Measurements from ENCODE around the gene ZC3H13.

ZC3H13 gene

DNA sequence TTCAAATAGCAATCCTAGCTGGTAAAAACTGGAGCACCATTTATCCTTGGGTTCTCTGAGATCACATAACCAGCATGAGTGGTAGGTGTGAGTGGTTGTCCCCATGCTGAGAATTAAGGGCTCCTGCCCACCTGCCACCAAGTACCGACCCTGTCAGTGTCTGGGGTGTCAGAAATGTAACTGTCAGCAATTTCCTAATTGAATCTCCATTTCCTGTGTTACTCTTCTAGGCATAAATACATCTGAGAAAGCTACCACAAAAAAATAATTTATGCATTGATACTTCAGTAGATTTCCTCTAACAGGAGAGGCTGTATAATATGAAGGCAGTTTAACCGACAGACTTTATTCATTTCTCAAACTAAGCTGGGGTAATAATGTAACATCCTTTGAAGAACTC, 27.2 kb upstream of the ZC3H13 start:
- TF ChIP-seq EZH2phosphoT487 (IDR thresholded peaks at IDR 0.05; ENCODE audit: borderline replicate concordance): no peak
- TF ChIP-seq, protein P1, sequence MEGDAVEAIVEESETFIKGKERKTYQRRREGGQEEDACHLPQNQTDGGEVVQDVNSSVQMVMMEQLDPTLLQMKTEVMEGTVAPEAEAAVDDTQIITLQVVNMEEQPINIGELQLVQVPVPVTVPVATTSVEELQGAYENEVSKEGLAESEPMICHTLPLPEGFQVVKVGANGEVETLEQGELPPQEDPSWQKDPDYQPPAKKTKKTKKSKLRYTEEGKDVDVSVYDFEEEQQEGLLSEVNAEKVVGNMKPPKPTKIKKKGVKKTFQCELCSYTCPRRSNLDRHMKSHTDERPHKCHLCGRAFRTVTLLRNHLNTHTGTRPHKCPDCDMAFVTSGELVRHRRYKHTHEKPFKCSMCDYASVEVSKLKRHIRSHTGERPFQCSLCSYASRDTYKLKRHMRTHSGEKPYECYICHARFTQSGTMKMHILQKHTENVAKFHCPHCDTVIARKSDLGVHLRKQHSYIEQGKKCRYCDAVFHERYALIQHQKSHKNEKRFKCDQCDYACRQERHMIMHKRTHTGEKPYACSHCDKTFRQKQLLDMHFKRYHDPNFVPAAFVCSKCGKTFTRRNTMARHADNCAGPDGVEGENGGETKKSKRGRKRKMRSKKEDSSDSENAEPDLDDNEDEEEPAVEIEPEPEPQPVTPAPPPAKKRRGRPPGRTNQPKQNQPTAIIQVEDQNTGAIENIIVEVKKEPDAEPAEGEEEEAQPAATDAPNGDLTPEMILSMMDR (conservative IDR thresholded peaks at IDR 0.05; ENCODE audit: low read length): no peak
- Histone ChIP-seq H4K20me1 (ENCODE audit: insufficient read depth, low read length, poor library complexity, severe bottlenecking) (no peaks in the 10 kb centered on the region), H3F3A (ENCODE audit: low read depth) (peaks cover 13% of the 10 kb centered on the region), H3K4me3 (ENCODE audit: low read length, poor library complexity, severe bottlenecking) (peak overlapping the region; percentile 62), H3K27me3 (ENCODE audit: insufficient read depth, low read length, poor library complexity, severe bottlenecking) (no peaks in the 10 kb centered on the region), H3K79me2 (ENCODE audit: insufficient read depth, low read length) (no peaks in the 10 kb centered on the region), H3K9me3 (ENCODE audit: insufficient read depth, low read depth, low read length) (no peaks in the 10 kb centered on the region), H3K9me2 (replicated peaks; ENCODE audit: low read depth, low read length) (no peaks in the 10 kb centered on the region), H3K9ac (ENCODE audit: low read depth, low read length, poor library complexity, severe bottlenecking) (peak overlapping the region; percentile 82), H2AFZ (ENCODE audit: low read length) (peak overlapping the region; percentile 44), H3K36me3 (ENCODE audit: insufficient read depth, low read length) (no peaks in the 10 kb centered on the region), H3K4me1 (ENCODE audit: insufficient read depth, low read length, poor library complexity, severe bottlenecking) (peaks cover 66% of the 10 kb centered on the region), H3K4me2 (ENCODE audit: low read depth, low read length, poor library complexity, severe bottlenecking) (peak overlapping the region; percentile 87)

DNA sequence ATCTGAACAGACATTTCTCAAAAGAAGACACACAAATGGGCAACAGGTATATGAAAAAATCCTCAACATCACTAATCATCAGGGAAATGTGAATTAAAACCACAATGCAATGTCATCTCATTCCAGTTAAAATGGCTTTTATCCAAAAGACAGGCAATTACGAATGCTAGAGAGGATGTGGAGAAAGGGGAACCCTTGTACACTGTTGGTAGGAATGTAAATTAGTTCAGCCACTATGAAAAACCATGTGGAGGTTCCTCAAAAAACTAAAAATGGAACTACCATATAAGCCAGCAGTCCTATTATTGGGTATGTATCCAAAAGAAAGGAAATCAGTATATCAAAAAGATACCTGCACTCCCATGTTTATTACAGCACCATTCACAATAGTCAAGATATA, 24.7 kb upstream of the ZC3H13 start:
- Histone ChIP-seq H2AFZ (ENCODE audit: low read length) (no peak overlapping the region), H3K27me3 (ENCODE audit: insufficient read depth, low read length, poor library complexity, severe bottlenecking) (no peaks in the 10 kb centered on the region), H3K4me2 (ENCODE audit: low read depth, low read length, poor library complexity, severe bottlenecking) (no peak overlapping the region), H3K4me1 (ENCODE audit: insufficient read depth, low read length, poor library complexity, severe bottlenecking) (peaks cover 60% of the 10 kb centered on the region), H4K20me1 (ENCODE audit: insufficient read depth, low read length, poor library complexity, severe bottlenecking) (no peaks in the 10 kb centered on the region), H3K9ac (ENCODE audit: low read depth, low read length, poor library complexity, severe bottlenecking) (no peak overlapping the region), H3K9me3 (ENCODE audit: insufficient read depth, low read depth, low read length) (no peaks in the 10 kb centered on the region), H3K36me3 (ENCODE audit: insufficient read depth, low read length) (no peaks in the 10 kb centered on the region), H3K4me3 (ENCODE audit: low read length, poor library complexity, severe bottlenecking) (no peak overlapping the region), H3F3A (ENCODE audit: low read depth) (peaks cover 13% of the 10 kb centered on the region), H3K79me2 (ENCODE audit: insufficient read depth, low read length) (no peaks in the 10 kb centered on the region), H3K9me2 (replicated peaks; ENCODE audit: low read depth, low read length) (no peaks in the 10 kb centered on the region)
- TF ChIP-seq, protein P1 (conservative IDR thresholded peaks at IDR 0.05; ENCODE audit: low read length): no peak
- TF ChIP-seq EZH2phosphoT487 (IDR thresholded peaks at IDR 0.05; ENCODE audit: borderline replicate concordance): no peak

DNA sequence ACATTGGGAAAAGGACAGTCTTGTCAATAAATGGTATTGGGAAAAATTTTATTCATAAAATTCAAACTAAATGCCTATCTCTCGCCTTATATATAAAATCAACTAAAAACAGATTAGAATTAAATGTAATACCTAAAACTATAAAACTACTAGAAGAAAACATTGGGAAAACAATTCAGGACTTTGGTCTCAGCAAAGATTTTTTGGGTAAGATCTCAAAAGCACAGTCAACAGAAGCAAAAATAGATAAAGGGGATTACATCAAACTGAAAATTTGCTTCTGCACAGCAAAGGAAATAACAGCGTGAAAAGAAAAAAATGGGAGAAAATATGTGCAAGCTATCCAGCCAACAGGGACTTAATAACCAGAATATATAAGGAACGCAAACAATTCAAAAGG, 24.3 kb upstream of the ZC3H13 start:
- Histone ChIP-seq H3K4me3 (ENCODE audit: low read length, poor library complexity, severe bottlenecking) (no peak overlapping the region), H3K4me2 (ENCODE audit: low read depth, low read length, poor library complexity, severe bottlenecking) (no peak overlapping the region), H3K4me1 (ENCODE audit: insufficient read depth, low read length, poor library complexity, severe bottlenecking) (peaks cover 61% of the 10 kb centered on the region), H2AFZ (ENCODE audit: low read length) (no peak overlapping the region), H3F3A (ENCODE audit: low read depth) (peaks cover 13% of the 10 kb centered on the region), H3K9me3 (ENCODE audit: insufficient read depth, low read depth, low read length) (no peaks in the 10 kb centered on the region), H3K36me3 (ENCODE audit: insufficient read depth, low read length) (no peaks in the 10 kb centered on the region), H3K79me2 (ENCODE audit: insufficient read depth, low read length) (no peaks in the 10 kb centered on the region), H4K20me1 (ENCODE audit: insufficient read depth, low read length, poor library complexity, severe bottlenecking) (no peaks in the 10 kb centered on the region), H3K9ac (ENCODE audit: low read depth, low read length, poor library complexity, severe bottlenecking) (no peak overlapping the region), H3K9me2 (replicated peaks; ENCODE audit: low read depth, low read length) (no peaks in the 10 kb centered on the region), H3K27me3 (ENCODE audit: insufficient read depth, low read length, poor library complexity, severe bottlenecking) (no peaks in the 10 kb centered on the region)
- TF ChIP-seq, protein P1 (conservative IDR thresholded peaks at IDR 0.05; ENCODE audit: low read length): no peak
- TF ChIP-seq EZH2phosphoT487 (IDR thresholded peaks at IDR 0.05; ENCODE audit: borderline replicate concordance): no peak

Measured in Loucy (cell line).